Lung (tissue), 12 donors: ENCODE data around the gene BCL2L13. TPM values are rescaled to one million over a fixed set of nuclear protein-coding genes. Genes with fewer than 3 reads are reported as not detected.

Experiments
- ATAC-seq: fragments of 200-7000 bp; cut with Tn5 transposase; one replicate; pipeline ENCODE4 v1.9.1; 2020; ENCODE audit warnings: moderate number of reproducible peaks; ENCODE audit not compliant: insufficient read depth, low FRiP score
- DNase-seq, 3 donors: peaks; one replicate each; pipeline ENCODE4 v3.0.0-alpha.2; 2013 to 2017
- H3K27ac ChIP-seq, 2 donors: one replicate each; pipeline ENCODE4 v1.5.1; 2013; ENCODE audit warnings: mild to moderate bottlenecking in 2 of 2, moderate library complexity in 2 of 2, control low read depth in 1 of 2, inconsistent platforms in 1 of 2, low read depth in 1 of 2, low read length in 1 of 2
- H3K27me3 ChIP-seq, 3 donors: one replicate each; pipeline ENCODE4 v1.5.1; 2013; ENCODE audit warnings: low read length in 2 of 3; ENCODE audit not compliant: control insufficient read depth in 3 of 3, insufficient read depth in 3 of 3
- H3K36me3 ChIP-seq, 4 donors: one replicate each; pipeline ENCODE4 v1.5.1; 2013; ENCODE audit warnings: low read length in 4 of 4, mild to moderate bottlenecking in 1 of 4, moderate library complexity in 1 of 4; ENCODE audit not compliant: control insufficient read depth in 4 of 4, insufficient read depth in 4 of 4
- H3K4me1 ChIP-seq, 5 donors: one replicate each; pipeline ENCODE4 v1.5.1; 2013; ENCODE audit warnings: low read length in 5 of 5, mild to moderate bottlenecking in 2 of 5, moderate library complexity in 1 of 5; ENCODE audit not compliant: control insufficient read depth in 5 of 5, insufficient read depth in 5 of 5
- H3K4me3 ChIP-seq: one replicate; pipeline ENCODE4 v1.5.1; 2013; ENCODE audit warnings: mild to moderate bottlenecking, control low read depth, moderate library complexity
- H3K9ac ChIP-seq, 2 donors: one replicate each; pipeline ENCODE4 v1.5.1; 2013; ENCODE audit warnings: low read length in 2 of 2, control low read depth in 1 of 2; ENCODE audit not compliant: insufficient read depth in 1 of 2
- H3K9me3 ChIP-seq, 4 donors: one replicate each; pipeline ENCODE4 v1.5.1; 2013; ENCODE audit warnings: low read length in 3 of 4, mild to moderate bottlenecking in 1 of 4, moderate library complexity in 1 of 4; ENCODE audit not compliant: control insufficient read depth in 4 of 4, insufficient read depth in 3 of 4
- CTCF ChIP-seq: IDR thresholded peaks from 2 replicates; pipeline ENCODE4 v1.5.1; 2012; ENCODE audit warnings: mild to moderate bottlenecking; ENCODE audit errors: control extremely low read depth, extremely low read depth
- WGBS, 2 donors: extraction: QIAGEN DNeasy Blood & Tissue Kit; methylation state at CpG; one replicate each; pipeline ENCODE4 v1.1.7; 2013; 5-methylcytosine and 5-hydroxymethylcytosine counted together
- polyA plus RNA-seq, 2 donors: library from polyadenylated mRNA; stranded (reverse); fragments of 200-250 nt; gene quantifications; one replicate each; pipeline ENCODE4 v1.2.1, GENCODE V29; 2013
- total RNA-seq, 2 donors: library from RNA; depleted of rRNA in 1 of 2; stranded (reverse); fragments of >200 nt in 1 of 2; gene quantifications; one replicate each; pipeline ENCODE4 v1.2.1, GENCODE V29; 2014 to 2021
- donor health status: control.
- donor health status: control.
- donor health status: Bipolar disorder and iron deficiency.
- donor health status: healthy.
- donor health status: DM: yes; HTN: yes; CAD: no.

Gene BCL2L13
- total and polyA plus RNA-seq, 4 donors: 21.4 to 52.4 (median 33.8) TPM

GRCh38 chr22:17698948-17699347, 60.4 kb downstream of the BCL2L13 start:
- H3K9ac ChIP-seq: no peak overlapping the region
- DNase-seq (no peak), ATAC-seq (no peak)
- H3K27ac ChIP-seq: no peak overlapping the region
- peaks cover 0 to 15% (median 6%) of the 10 kb centered on the region in 4 donors for H3K36me3 ChIP-seq
- H3K4me3 ChIP-seq: no peak overlapping the region
- no peaks in the 10 kb centered on the region for H3K9me3 ChIP-seq
- peaks cover 0 to 3% (median 0%) of the 10 kb centered on the region in 5 donors for H3K4me1 ChIP-seq
- TF ChIP-seq CTCF: no peak
- no peaks in the 10 kb centered on the region for H3K27me3 ChIP-seq

GRCh38 chr22:17699696-17700340, 61.3 kb downstream of the BCL2L13 start:
- peaks cover 0 to under 1% (median 0%) of the 10 kb centered on the region in 5 donors for H3K4me1 ChIP-seq
- ATAC-seq: no peak

GRCh38 chr22:17700778-17701177, 62.2 kb downstream of the BCL2L13 start:
- no peak overlapping the region for H3K27ac ChIP-seq
- no peaks in the 10 kb centered on the region for H3K27me3 ChIP-seq
- H3K4me3 ChIP-seq: no peak overlapping the region
- 33 to 46% methylated on average over 3 of the region's 3 CpGs for WGBS, 2 donors
- peaks cover 0 to 9% (median 6%) of the 10 kb centered on the region in 4 donors for H3K36me3 ChIP-seq
- no peak for TF ChIP-seq CTCF
- ATAC-seq (no peak), DNase-seq (peak in 1 of 3 donors; percentile 9)
- H3K9ac ChIP-seq: no peak overlapping the region
- no peaks in the 10 kb centered on the region for H3K4me1 ChIP-seq
- no peaks in the 10 kb centered on the region for H3K9me3 ChIP-seq

More at GRCh38 chr22:17699696-17700340, 61.3 kb downstream of the BCL2L13 start:
- Histone ChIP-seq H3K27ac (no peak overlapping the region), H3K9ac (no peak overlapping the region), H3K27me3 (no peaks in the 10 kb centered on the region), H3K9me3 (no peaks in the 10 kb centered on the region), H3K36me3 (peaks cover 0 to 14% (median 7%) of the 10 kb centered on the region in 4 donors), H3K4me3 (no peak overlapping the region)
- DNase-seq: no peak
- 51 to 79% methylated on average over 7 of the region's 7 CpGs for WGBS, 2 donors
- TF ChIP-seq CTCF: no peak

- TF ChIP-seq CTCF: no peak
- peaks cover 0 to 7% (median 4%) of the 10 kb centered on the region in 4 donors for H3K36me3 ChIP-seq
- no peak for DNase-seq
- no peaks in the 10 kb centered on the region for H3K9me3 ChIP-seq
- H3K27me3 ChIP-seq: no peaks in the 10 kb centered on the region
- no peaks in the 10 kb centered on the region for H3K4me1 ChIP-seq
- no peak overlapping the region for H3K9ac ChIP-seq
- H3K27ac ChIP-seq: no peak overlapping the region
- ATAC-seq: no peak
- 99 to 100% methylated on average over 2 of the region's 2 CpGs for WGBS, 2 donors
- H3K4me3 ChIP-seq: no peak overlapping the region
Measured at GRCh38 chr22:17703811-17704210, 65.3 kb downstream of the BCL2L13 start.
